GM12878 (cell line): ENCODE data around the gene BEST4. TPM values are rescaled to one million over a fixed set of nuclear protein-coding genes. Genes with fewer than 3 reads are reported as not detected.
A peak's percentile ranks its signal among the peaks of the same experiment; 100 is the strongest.

Experiments used
- ATAC-seq: fragments of 200-7000 bp; cut with Tn5 transposase; 3 replicates; pipeline ENCODE4 v1.9.1; 2020; ENCODE audit warnings: mild to moderate bottlenecking, moderate library complexity
- BruUV-seq: library from RNA; stranded (reverse); fragments of 400-500 nt; replicated peaks from 2 replicates; lab custom pipeline; 2021; lab: Mats Ljungman, UMichigan
- CTCF ChIA-PET: fragments of 300-600 bp; sonication (Branson Sonifier 250); formaldehyde crosslinking; extraction: SDS; loops from one replicate; lab custom pipeline; 2021; ENCODE audit warnings: inconsistent platforms; lab: Yijun Ruan, JAX
- POLR2A ChIA-PET: fragments of 350-600 bp; formaldehyde crosslinking; extraction: SDS; loops from one replicate; lab custom pipeline; 2021; ENCODE audit warnings: inconsistent platforms; lab: Charles Lee
- RAD21 ChIA-PET: fragments of 300-600 bp; sonication (Branson Sonifier 250); formaldehyde crosslinking; loops from one replicate; lab custom pipeline; 2023; ENCODE audit warnings: antibody characterized with exemption; ENCODE audit not compliant: unreplicated experiment; lab: Charles Lee
- SMC1A ChIA-PET: fragments of 300-600 bp; sonication (Branson Sonifier 250); formaldehyde crosslinking; loops from one replicate; lab custom pipeline; 2023; ENCODE audit not compliant: unreplicated experiment, uncharacterized antibody; lab: Charles Lee
- DNase-seq: peaks from one replicate; pipeline ENCODE4 v3.0.0-alpha.2; 2011; ENCODE audit warnings: low read depth, low spot score
- FAIRE-seq: peaks from 3 replicates; lab custom pipeline; 2011; peaks lifted over from hg19 to GRCh38; lab: Jason Lieb, UNC
- H2AFZ ChIP-seq: 2 replicates; pipeline ENCODE4 v1.6.0; 2011; ENCODE audit warnings: low read depth, low read length, control low read depth; ENCODE audit not compliant: control insufficient read depth
- H3K27ac ChIP-seq: 2 replicates; pipeline ENCODE4 v1.5.1; 2011; ENCODE audit warnings: control low read depth; ENCODE audit not compliant: control insufficient read depth, insufficient read depth
- H3K27me3 ChIP-seq, 2 experiments: replicated peaks in 1 of 2; 2 replicates each; pipeline versions ENCODE4 v1.6.0 to v1.6.1; 2011; ENCODE audit warnings: low read length in 1 of 2; ENCODE audit not compliant: control insufficient read depth in 2 of 2, insufficient read depth in 2 of 2
- H3K36me3 ChIP-seq, 2 experiments: 2 replicates each; pipeline ENCODE4 v1.5.1; 2011; ENCODE audit warnings: low read length in 1 of 2; ENCODE audit not compliant: control insufficient read depth in 2 of 2, insufficient read depth in 2 of 2
- H3K4me1 ChIP-seq: 2 replicates; pipeline ENCODE4 v1.6.1; 2011; ENCODE audit warnings: mild to moderate bottlenecking, low read length, moderate library complexity, mixed read lengths; ENCODE audit not compliant: control insufficient read depth, insufficient read depth
- H3K4me2 ChIP-seq: 2 replicates; pipeline ENCODE4 v1.6.0; 2011; ENCODE audit warnings: control low read depth; ENCODE audit not compliant: control insufficient read depth, insufficient read depth
- H3K4me3 ChIP-seq: fragments of 200-600 bp; sonication (generic); 2 replicates; pipeline ENCODE4 v1.5.1; 2016
- H3K79me2 ChIP-seq: 2 replicates; pipeline ENCODE4 v1.6.0; 2011; ENCODE audit warnings: low read length; ENCODE audit not compliant: control insufficient read depth, insufficient read depth
- H3K9ac ChIP-seq: 2 replicates; pipeline ENCODE4 v1.8.0; 2011; ENCODE audit warnings: low read length, control low read depth, mixed read lengths; ENCODE audit not compliant: control insufficient read depth, insufficient read depth
- H3K9me3 ChIP-seq: replicated peaks from 3 replicates; pipeline ENCODE4 v1.5.1; 2011; ENCODE audit warnings: mild to moderate bottlenecking, low read length; ENCODE audit not compliant: control insufficient read depth, insufficient read depth
- H4K20me1 ChIP-seq: 2 replicates; pipeline ENCODE4 v1.6.0; 2011; ENCODE audit not compliant: control insufficient read depth, insufficient read depth
- FOS ChIP-seq: IDR thresholded peaks from 3 replicates; pipeline ENCODE4 v1.6.1; 2011; ENCODE audit warnings: borderline replicate concordance; ENCODE audit not compliant: insufficient read length; ENCODE audit errors: extremely low read depth
- GATAD2B ChIP-seq: fragments of 450-650 bp; conservative IDR thresholded peaks from 2 replicates; pipeline ENCODE4 v1.6.1; 2017; ENCODE audit warnings: low read depth, mild to moderate bottlenecking, moderate library complexity
- HCFC1 ChIP-seq: fragments of 150-350 bp; IDR thresholded peaks from 2 replicates; pipeline ENCODE4 v1.6.1; 2014; ENCODE audit warnings: low read length
- IRF4 ChIP-seq: IDR thresholded peaks from 2 replicates; pipeline ENCODE4 v1.6.1; 2011; ENCODE audit warnings: low read depth, low read length
- NBN ChIP-seq: fragments of 450-650 bp; IDR thresholded peaks from 2 replicates; pipeline ENCODE4 v1.6.1; 2016
- NRF1 ChIP-seq: conservative IDR thresholded peaks from 2 replicates; pipeline ENCODE4 v1.6.1; 2011; ENCODE audit warnings: mild to moderate bottlenecking, low read depth, low read length, improper control_type of control experiment
- POLR2A ChIP-seq: IDR thresholded peaks from 2 replicates; pipeline ENCODE4 v1.6.1; 2011; ENCODE audit warnings: low read depth, mild to moderate bottlenecking, low read length
- POLR2AphosphoS5 ChIP-seq: IDR thresholded peaks from 2 replicates; pipeline ENCODE4 v1.6.1; 2011; ENCODE audit warnings: mild to moderate bottlenecking, low read length, inconsistent platforms
- POU2F2 ChIP-seq: IDR thresholded peaks from 3 replicates; pipeline ENCODE4 v1.6.1; 2011; ENCODE audit warnings: low read depth, mild to moderate bottlenecking, low read length, borderline replicate concordance
- SP1 ChIP-seq: IDR thresholded peaks from one replicate; pipeline ENCODE4 v1.6.1; 2011; ENCODE audit warnings: low read depth, low read length
- ZBTB4 ChIP-seq: fragments of 450-650 bp; formaldehyde crosslinking; IDR thresholded peaks from 2 replicates; pipeline ENCODE4 v1.4.0; 2022; ENCODE audit warnings: mild to moderate bottlenecking, moderate library complexity
- WGBS: methylation state at CpG from one replicate; pipeline ENCODE4 v1.1.6; 2016; ENCODE audit warnings: low lambda C conversion rate; ENCODE audit not compliant: insufficient replicate concordance, insufficient coverage; ENCODE audit errors: missing lambda C conversion rate; 5-methylcytosine and 5-hydroxymethylcytosine counted together
- in situ Hi-C: fragments of 300-500 bp; cut with MboI; formaldehyde crosslinking; loops from 9 replicates; pipeline ENCODE4 v1.14.3; 2018; ENCODE audit warnings: mixed read lengths
- intact Hi-C: fragments of 100-400 bp; cut with micrococcal nuclease; formaldehyde crosslinking; loops from one replicate; pipeline ENCODE4 v1.14.2; 2022; ENCODE audit not compliant: unreplicated experiment
- polyA plus RNA-seq, 11 experiments: library from polyadenylated mRNA; depleted of rRNA in 4 of 11; unstranded in 6 of 11; stranded (reverse) in 5 of 11; fragments of >200 nt; fragmentation: Nextera tagmentation in 4 of 11; fragmentation: Illumina TruSeq in 1 of 11; extraction: Ambion mirVana in 4 of 11; extraction: Trizol in 1 of 11; gene quantifications; 1 replicate in 1 of 11; 2 replicates in 10 of 11; pipeline versions ENCODE4 v1.2.1 to v1.2.3, GENCODE V29; 2011 to 2016; ENCODE audit warnings: inconsistent platforms in 2 of 11, missing spikeins in 2 of 11, low read depth in 1 of 11
- total RNA-seq, 4 experiments: library from RNA; depleted of rRNA in 3 of 4; stranded (reverse); fragments of >200 nt in 3 of 4; fragmentation: Illumina TruSeq in 1 of 4; extraction: Trizol in 1 of 4; gene quantifications; 2 replicates each; pipeline versions ENCODE4 v1.2.1 to v1.2.3, GENCODE V29; 2013 to 2021

BEST4 gene
- total and polyA plus RNA-seq, 10 of the 15 experiments (the other 5 are each of a cell fraction or from before 2014, with no cell fraction given): 0.06 to 1.3 (median 0.42) TPM

- no peak overlapping the region for H2AFZ ChIP-seq
- H3K36me3 ChIP-seq: peaks cover 6 to 9% of the 10 kb centered on the region in 2 experiments
- no peak overlapping the region for H3K9ac ChIP-seq
- 91% methylated on average over 20 of the region's 20 CpGs for WGBS
- FAIRE-seq: no peak
- no peaks in the 10 kb centered on the region for H4K20me1 ChIP-seq
- ChIA-PET RAD21 (no interaction called here), POLR2A (interaction anchor here (0.6 to 1.4 kb wide), 2 partner anchors 8 to 456 kb away, joined by 3 to 4 read pairs; no protein-coding TSS in a partner anchor), CTCF (interaction anchor here (0.9 kb wide), 1 partner anchor 13 kb away, joined by 3 read pairs; no protein-coding TSS in a partner anchor), SMC1A (interaction anchor here (0.6 to 0.7 kb wide), 2 partner anchors 268 to 495 kb away, joined by 3 to 4 read pairs; no protein-coding TSS in a partner anchor)
- H3K27ac ChIP-seq: no peak overlapping the region
- H3K4me1 ChIP-seq: peaks cover 55% of the 10 kb centered on the region
- TF ChIP-seq POLR2AphosphoS5 (peak; percentile 57; the same call in 1 of the 2 replicates), HCFC1 (no peak), POU2F2 (no peak), NBN (no peak), GATAD2B (no peak), ZBTB4 (CRISPR knock-in tag) (no peak), POLR2A (0 out of 2 replicates have a peak, but pooled peaks have one; percentile 1), FOS (no peak), NRF1 (no peak), IRF4 (no peak), SP1 (no peak)
- no peaks in the 10 kb centered on the region for H3K27me3 ChIP-seq
- DNase-seq: no peak
- intact Hi-C loops: no loop called here
- H3K79me2 ChIP-seq: peaks cover 17% of the 10 kb centered on the region
- in situ Hi-C loops: loop anchor here (5.0 kb wide), 1 partner anchor 73 kb away; the partner anchor contains the start of gene RNU5D-1
- no peak for ATAC-seq
- no peak overlapping the region for H3K4me3 ChIP-seq
- no peaks in the 10 kb centered on the region for H3K9me3 ChIP-seq
- no TSS peak for BruUV-seq
- no peak overlapping the region for H3K4me2 ChIP-seq
These were observed 17.5 kb upstream of the BEST4 start for GRCh38 chr1:44805311-44806024.
